K562 (cell line): ENCODE data around the gene ALOX5. TPM values are rescaled to one million over a fixed set of nuclear protein-coding genes. Genes with fewer than 3 reads are reported as not detected.

Experiments
- ATAC-seq: fragments of 200-7000 bp; cut with Tn5 transposase; 3 replicates; pipeline ENCODE4 v1.9.1; 2020; ENCODE audit warnings: moderate library complexity
- BruUV-seq: library from RNA; stranded (reverse); fragments of 400-500 nt; replicated peaks from 2 replicates; lab custom pipeline; 2021; lab: Mats Ljungman, UMichigan
- CTCF ChIA-PET: fragments of 300-600 bp; formaldehyde crosslinking; extraction: SDS; loops from one replicate; lab custom pipeline; 2021; ENCODE audit warnings: low intra/inter-chr PET ratio; lab: Yijun Ruan, JAX
- POLR2A ChIA-PET: fragments of 300-600, 350-650 bp; sonication (Branson Sonifier 250); formaldehyde crosslinking; extraction: SDS; loops from one replicate; lab custom pipeline; 2021; ENCODE audit warnings: antibody characterized with exemption, inconsistent platforms; lab: Yijun Ruan, JAX
- DNase-seq, 4 experiments: peaks; one replicate each; pipeline versions ENCODE4 v3.0.0 to v3.0.0-alpha.2; 2011 to 2018; ENCODE audit warnings: low spot score in 3 of 4, mixed read lengths in 3 of 4; ENCODE audit errors: extremely low read depth in 1 of 4
- FAIRE-seq: peaks from 2 replicates; lab custom pipeline; 2011; peaks lifted over from hg19 to GRCh38; lab: Jason Lieb, UNC
- H2AFZ ChIP-seq: 2 replicates; pipeline ENCODE4 v1.6.0; 2011; ENCODE audit warnings: low read depth, low read length, control low read depth, inconsistent platforms
- H3K27ac ChIP-seq: fragments of 200-600 bp; 3 replicates; pipeline ENCODE4 v1.8.0; 2011; ENCODE audit warnings: low read depth, mild to moderate bottlenecking, control low read depth, inconsistent platforms, low read length, moderate library complexity, mixed read lengths; ENCODE audit errors: extremely low read depth
- H3K27me3 ChIP-seq, 2 experiments: fragments of 300-600 bp in 1 of 2; 2 replicates in 1 of 2; 3 replicates in 1 of 2; pipeline versions ENCODE4 v1.6.0 to v1.8.0; 2011; ENCODE audit warnings: inconsistent platforms in 2 of 2, low read length in 2 of 2, mild to moderate bottlenecking in 1 of 2, mixed read lengths in 1 of 2, moderate library complexity in 1 of 2; ENCODE audit not compliant: control insufficient read depth in 2 of 2, insufficient read depth in 2 of 2
- H3K36me3 ChIP-seq: fragments of 300-600 bp; 3 replicates; pipeline ENCODE4 v1.8.0; 2011; ENCODE audit warnings: mild to moderate bottlenecking, low read length, inconsistent platforms; ENCODE audit not compliant: control insufficient read depth, insufficient read depth
- H3K4me1 ChIP-seq, 2 experiments: fragments of 200-600 bp in 1 of 2; replicated peaks in 1 of 2; 2 replicates in 1 of 2; 3 replicates in 1 of 2; pipeline versions ENCODE4 v1.5.1 to v1.8.0; 2011; ENCODE audit warnings: inconsistent platforms in 2 of 2, low read length in 2 of 2, mild to moderate bottlenecking in 1 of 2, mixed read lengths in 1 of 2, moderate library complexity in 1 of 2; ENCODE audit not compliant: control insufficient read depth in 2 of 2, insufficient read depth in 2 of 2
- H3K4me2 ChIP-seq: 2 replicates; pipeline ENCODE4 v1.6.1; 2011; ENCODE audit warnings: low read length, control low read depth, inconsistent platforms, mixed read lengths; ENCODE audit not compliant: insufficient read depth
- H3K4me3 ChIP-seq: fragments of 200-600 bp; sonication (generic), shearing (Covaris generic); 2 replicates; pipeline ENCODE4 v1.5.1; 2016; ENCODE audit warnings: control low read depth, inconsistent platforms
- H3K79me2 ChIP-seq: fragments of 200-600 bp; 3 replicates; pipeline ENCODE4 v1.8.0; 2011; ENCODE audit warnings: low read length, inconsistent platforms; ENCODE audit not compliant: control insufficient read depth, insufficient read depth
- H3K9ac ChIP-seq, 2 experiments: 2 replicates each; pipeline versions ENCODE4 v1.6.0 to v1.6.1; 2011; ENCODE audit warnings: low read depth in 2 of 2, low read length in 2 of 2, control low read depth in 1 of 2, inconsistent platforms in 1 of 2, mild to moderate bottlenecking in 1 of 2, mixed read lengths in 1 of 2; ENCODE audit not compliant: insufficient read depth in 1 of 2
- H3K9me1 ChIP-seq: one replicate; pipeline ENCODE4 v1.6.0; 2011; ENCODE audit warnings: inconsistent platforms, mild to moderate bottlenecking, low read length, moderate library complexity; ENCODE audit not compliant: control insufficient read depth, insufficient read depth
- H3K9me3 ChIP-seq: replicated peaks from 2 replicates; pipeline ENCODE4 v1.5.1; 2011; ENCODE audit warnings: low read depth, low read length, inconsistent platforms; ENCODE audit not compliant: control insufficient read depth, insufficient read depth
- H4K20me1 ChIP-seq: replicated peaks from 2 replicates; pipeline ENCODE4 v1.6.1; 2011; ENCODE audit warnings: low read length, inconsistent platforms, mixed read lengths; ENCODE audit not compliant: control insufficient read depth, insufficient read depth
- CHD1 ChIP-seq: fragments of 200-600 bp; sonication (generic); IDR thresholded peaks from one replicate; pipeline ENCODE4 v1.6.1; 2012; ENCODE audit warnings: mild to moderate bottlenecking, moderate library complexity, low read length, inconsistent platforms
- E2F4 ChIP-seq: sonication (generic); formaldehyde crosslinking; IDR thresholded peaks from 2 replicates; pipeline ENCODE4 v1.8.0; 2022; ENCODE audit warnings: mild to moderate bottlenecking, low read depth, missing genetic modification reagents
- FOXK2 ChIP-seq, 2 experiments: fragments of 450-650 bp; IDR thresholded peaks in 1 of 2; conservative IDR thresholded peaks in 1 of 2; 2 replicates each; pipeline ENCODE4 v1.6.1; 2016; ENCODE audit warnings: low read depth in 2 of 2, mild to moderate bottlenecking in 1 of 2
- GABPB2 ChIP-seq: fragments of 250-450 bp; sonication (Bioruptor Pico); conservative IDR thresholded peaks from 2 replicates; pipeline ENCODE4 v1.5.1; 2021; ENCODE audit warnings: mild to moderate bottlenecking
- HNRNPH1 ChIP-seq: fragments of 200-400 bp; formaldehyde crosslinking; optimal IDR thresholded peaks from 2 replicates; pipeline ENCODE3; 2017; ENCODE audit warnings: low read depth, mild to moderate bottlenecking, low read length, moderate library complexity
- KLF6 ChIP-seq: fragments of 250-450 bp; sonication (Bioruptor Pico); IDR thresholded peaks from 2 replicates; pipeline ENCODE4 v1.4.0; 2020; ENCODE audit warnings: mild to moderate bottlenecking, moderate library complexity, borderline replicate concordance
- LARP7 ChIP-seq: fragments of 450-650 bp; IDR thresholded peaks from 2 replicates; pipeline ENCODE4 v1.6.1; 2016
- MLLT1 ChIP-seq, 2 experiments: fragments of 450-650 bp; IDR thresholded peaks; 2 replicates each; pipeline ENCODE4 v1.6.1; 2016
- SMARCB1 ChIP-seq: IDR thresholded peaks from 2 replicates; pipeline ENCODE4 v1.6.1; 2011; ENCODE audit warnings: improper control_type of control experiment, low read depth; ENCODE audit not compliant: insufficient read length
- WHSC1 ChIP-seq: IDR thresholded peaks from one replicate; pipeline ENCODE4 v1.6.1; 2012; ENCODE audit warnings: low read length, control low read depth, inconsistent platforms
- ZNF239 ChIP-seq: fragments of 250-450 bp; sonication (Bioruptor Pico); IDR thresholded peaks from 2 replicates; pipeline ENCODE4 v1.4.0; 2020; ENCODE audit warnings: mild to moderate bottlenecking
- ZNF24 ChIP-seq: fragments of 450-650 bp; IDR thresholded peaks from 2 replicates; pipeline ENCODE4 v1.6.1; 2016
- ZNF717 ChIP-seq: fragments of 250-450 bp; sonication (Bioruptor Pico); IDR thresholded peaks from 2 replicates; pipeline ENCODE4 v1.5.0; 2021
- ZNF75A ChIP-seq: fragments of 450-650 bp; formaldehyde crosslinking; IDR thresholded peaks from 2 replicates; pipeline ENCODE4 v1.4.0; 2020; ENCODE audit warnings: mild to moderate bottlenecking
- WGBS: fragments of 100-300 bp; shearing (Covaris generic); methylation state at CpG from one replicate; pipeline ENCODE4 v1.1.6; 2016; ENCODE audit warnings: low coverage, mixed read lengths; ENCODE audit not compliant: insufficient coverage; ENCODE audit errors: missing lambda C conversion rate; 5-methylcytosine and 5-hydroxymethylcytosine counted together
- in situ Hi-C: fragments of 300-500 bp; cut with MboI; formaldehyde crosslinking; loops from 4 replicates; pipeline ENCODE4 v1.15.0; 2018; ENCODE audit warnings: inconsistent platforms, mixed read lengths
- intact Hi-C: fragments of 100-400 bp; cut with micrococcal nuclease; formaldehyde crosslinking; loops from 2 replicates; pipeline ENCODE4 v1.14.2; 2022
- polyA plus RNA-seq, 8 experiments: library from polyadenylated mRNA; depleted of rRNA in 4 of 8; stranded (reverse) in 5 of 8; unstranded in 3 of 8; fragments of >200 nt; fragmentation: Nextera tagmentation in 2 of 8; fragmentation: Illumina TruSeq in 1 of 8; extraction: Ambion mirVana in 2 of 8; extraction: Trizol in 1 of 8; gene quantifications; 2 replicates each; pipeline versions ENCODE4 v1.2.1 to v1.2.3, GENCODE V29; 2011 to 2014; ENCODE audit warnings: inconsistent platforms in 1 of 8, missing spikeins in 1 of 8
- total RNA-seq, 7 experiments: library from RNA; depleted of rRNA in 6 of 7; stranded (reverse); fragments of >200 nt in 6 of 7; fragmentation: Illumina TruSeq in 2 of 7; extraction: Trizol in 2 of 7; gene quantifications; 2 replicates each; pipeline versions ENCODE4 v1.2.1 to v1.2.3, GENCODE V29; 2011 to 2021; ENCODE audit warnings: low replicate concordance in 1 of 7
- TF ChIP-seq, protein P1 (sequence below): fragments of 450-650 bp; formaldehyde crosslinking; IDR thresholded peaks from 2 replicates; pipeline ENCODE4 v1.4.0; 2020; ENCODE audit warnings: mild to moderate bottlenecking, moderate library complexity
- TF ChIP-seq, protein P2 (sequence below): IDR thresholded peaks from 2 replicates; pipeline ENCODE4 v1.6.1; 2014; ENCODE audit warnings: antibody characterized with exemption

Gene ALOX5
- total and polyA plus RNA-seq, 9 of the 15 experiments (the other 6 are each of a cell fraction or from before 2014, with no cell fraction given): 0.10 to 2.4 (median 1.4) TPM

- TF ChIP-seq KLF6 (CRISPR knock-in tag): peak; percentile 30; the same call in 1 of the 2 replicates
Measured at GRCh38 chr10:45409782-45410181, 35.8 kb downstream of the ALOX5 start (continued).

GRCh38 chr10:45410489-45410806 is 36.4 kb downstream of the ALOX5 start:
- CTCF ChIA-PET: interaction anchor here (1.0 kb wide), 1 partner anchor 51 kb away, joined by 3 read pairs; no protein-coding TSS in a partner anchor
- H3K4me1 ChIP-seq: peaks cover 9 to 44% of the 10 kb centered on the region in 2 experiments
- H3K27me3 ChIP-seq: no peaks in the 10 kb centered on the region
- H3K9ac ChIP-seq: peak overlapping the region in 1 of 2 experiments; percentile 80; a peak in 2 of 4 replicates
- intact Hi-C loops (loop anchor here (5.0 kb wide), 1 partner anchor 33 kb away; no protein-coding TSS in a partner anchor), in situ Hi-C loops (no loop called here)
- peak; percentile 47 for ATAC-seq
- H4K20me1 ChIP-seq: no peaks in the 10 kb centered on the region
- H3K79me2 ChIP-seq: peaks cover 9% of the 10 kb centered on the region; the same call in 1 of the 3 replicates
- H3K9me3 ChIP-seq: 0 out of 2 replicates have a peak, but pooled peaks cover 2% of the 10 kb centered on the region
- H2AFZ ChIP-seq: peak overlapping the region; percentile 88
- WGBS: 5% methylated on average over 2 of the region's 2 CpGs
- POLR2A ChIA-PET: interaction anchor here (1.0 to 1.6 kb wide), 4 partner anchors 11 to 33 kb away, joined by 3 to 8 read pairs (median 3); no protein-coding TSS in a partner anchor
- H3K9me1 ChIP-seq: no peaks in the 10 kb centered on the region
- H3K4me2 ChIP-seq: peak overlapping the region; percentile 64
- H3K4me3 ChIP-seq: peak overlapping the region; percentile 28
- peak in 1 of 4 experiments; percentile 6 for DNase-seq
- FAIRE-seq: no peak
- BruUV-seq: TSS peak; percentile 94
- peak overlapping the region; percentile 86 for H3K27ac ChIP-seq
- H3K36me3 ChIP-seq: no peaks in the 10 kb centered on the region
- TF ChIP-seq ZNF717 (CRISPR knock-in tag) (0 out of 2 replicates have a peak, but pooled peaks have one; percentile 46), KLF6 (CRISPR knock-in tag) (no peak), FOXK2 (conservative IDR thresholded peaks at IDR 0.05 in 1 of 2, IDR thresholded peaks at IDR 0.05 in 1 of 2; ENCODE audit: low read depth in 2 of 2) (no peak), CHD1 (peak; percentile 36), SMARCB1 (no peak), GABPB2 (no peak), HNRNPH1 (no peak), MLLT1 (IDR thresholded peaks at IDR 0.05) (0 out of 4 replicates have a peak, but pooled peaks of 1 of the 2 experiments have one; percentile 37), ZNF75A (peak; percentile 65; the same call in 1 of the 2 replicates), LARP7 (no peak), WHSC1 (no peak), ZNF239 (no peak), E2F4 (CRISPR knock-in tag) (no peak), ZNF24 (no peak)
- TF ChIP-seq, protein P1, sequence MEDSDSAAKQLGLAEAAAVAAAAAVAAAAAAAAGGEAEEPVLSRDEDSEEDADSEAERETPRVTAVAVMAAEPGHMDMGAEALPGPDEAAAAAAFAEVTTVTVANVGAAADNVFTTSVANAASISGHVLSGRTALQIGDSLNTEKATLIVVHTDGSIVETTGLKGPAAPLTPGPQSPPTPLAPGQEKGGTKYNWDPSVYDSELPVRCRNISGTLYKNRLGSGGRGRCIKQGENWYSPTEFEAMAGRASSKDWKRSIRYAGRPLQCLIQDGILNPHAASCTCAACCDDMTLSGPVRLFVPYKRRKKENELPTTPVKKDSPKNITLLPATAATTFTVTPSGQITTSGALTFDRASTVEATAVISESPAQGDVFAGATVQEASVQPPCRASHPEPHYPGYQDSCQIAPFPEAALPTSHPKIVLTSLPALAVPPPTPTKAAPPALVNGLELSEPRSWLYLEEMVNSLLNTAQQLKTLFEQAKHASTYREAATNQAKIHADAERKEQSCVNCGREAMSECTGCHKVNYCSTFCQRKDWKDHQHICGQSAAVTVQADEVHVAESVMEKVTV (CRISPR knock-in tag): 0 out of 2 replicates have a peak, but pooled peaks have one; percentile 25
- TF ChIP-seq, protein P2, sequence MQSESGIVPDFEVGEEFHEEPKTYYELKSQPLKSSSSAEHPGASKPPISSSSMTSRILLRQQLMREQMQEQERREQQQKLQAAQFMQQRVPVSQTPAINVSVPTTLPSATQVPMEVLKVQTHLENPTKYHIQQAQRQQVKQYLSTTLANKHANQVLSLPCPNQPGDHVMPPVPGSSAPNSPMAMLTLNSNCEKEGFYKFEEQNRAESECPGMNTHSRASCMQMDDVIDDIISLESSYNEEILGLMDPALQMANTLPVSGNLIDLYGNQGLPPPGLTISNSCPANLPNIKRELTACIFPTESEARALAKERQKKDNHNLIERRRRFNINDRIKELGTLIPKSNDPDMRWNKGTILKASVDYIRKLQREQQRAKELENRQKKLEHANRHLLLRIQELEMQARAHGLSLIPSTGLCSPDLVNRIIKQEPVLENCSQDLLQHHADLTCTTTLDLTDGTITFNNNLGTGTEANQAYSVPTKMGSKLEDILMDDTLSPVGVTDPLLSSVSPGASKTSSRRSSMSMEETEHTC: no peak
